ENCODE measurements around the gene MUCL3.

DNA sequence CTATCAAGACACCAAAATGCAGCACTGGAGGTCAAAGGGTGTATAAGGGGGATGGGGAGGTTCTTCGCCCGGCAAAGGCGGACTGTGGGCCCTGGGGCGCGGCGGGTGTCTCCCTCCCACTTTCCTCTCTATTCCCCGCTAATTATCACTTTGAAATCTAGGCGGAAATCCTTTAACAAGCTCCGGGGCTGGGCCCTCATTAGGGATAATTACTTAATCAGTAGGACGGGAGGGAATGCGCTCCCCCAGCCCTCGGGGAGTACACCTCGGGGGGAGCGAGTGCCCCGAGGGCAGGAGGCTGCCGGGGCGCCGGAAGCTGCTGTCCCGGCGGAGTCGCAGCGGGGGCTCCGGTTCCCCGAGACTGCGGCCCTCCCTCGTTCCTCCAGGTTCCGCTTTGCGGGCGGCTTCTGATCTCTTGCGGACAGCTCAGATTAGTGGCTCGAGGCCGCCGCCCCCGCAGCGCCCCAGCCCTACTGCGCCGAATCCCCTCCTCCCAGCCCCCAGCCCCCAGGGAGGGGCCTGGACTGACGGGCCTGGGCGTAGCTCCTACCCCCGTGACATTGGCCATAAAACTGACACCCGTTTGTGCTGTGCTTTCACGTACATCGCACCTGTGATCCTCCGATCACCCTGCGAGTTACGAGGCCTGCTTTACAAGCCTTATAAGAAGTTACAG lies 14.7 kb downstream of the MUCL3 start:
- TF ChIP-seq, protein P1, sequence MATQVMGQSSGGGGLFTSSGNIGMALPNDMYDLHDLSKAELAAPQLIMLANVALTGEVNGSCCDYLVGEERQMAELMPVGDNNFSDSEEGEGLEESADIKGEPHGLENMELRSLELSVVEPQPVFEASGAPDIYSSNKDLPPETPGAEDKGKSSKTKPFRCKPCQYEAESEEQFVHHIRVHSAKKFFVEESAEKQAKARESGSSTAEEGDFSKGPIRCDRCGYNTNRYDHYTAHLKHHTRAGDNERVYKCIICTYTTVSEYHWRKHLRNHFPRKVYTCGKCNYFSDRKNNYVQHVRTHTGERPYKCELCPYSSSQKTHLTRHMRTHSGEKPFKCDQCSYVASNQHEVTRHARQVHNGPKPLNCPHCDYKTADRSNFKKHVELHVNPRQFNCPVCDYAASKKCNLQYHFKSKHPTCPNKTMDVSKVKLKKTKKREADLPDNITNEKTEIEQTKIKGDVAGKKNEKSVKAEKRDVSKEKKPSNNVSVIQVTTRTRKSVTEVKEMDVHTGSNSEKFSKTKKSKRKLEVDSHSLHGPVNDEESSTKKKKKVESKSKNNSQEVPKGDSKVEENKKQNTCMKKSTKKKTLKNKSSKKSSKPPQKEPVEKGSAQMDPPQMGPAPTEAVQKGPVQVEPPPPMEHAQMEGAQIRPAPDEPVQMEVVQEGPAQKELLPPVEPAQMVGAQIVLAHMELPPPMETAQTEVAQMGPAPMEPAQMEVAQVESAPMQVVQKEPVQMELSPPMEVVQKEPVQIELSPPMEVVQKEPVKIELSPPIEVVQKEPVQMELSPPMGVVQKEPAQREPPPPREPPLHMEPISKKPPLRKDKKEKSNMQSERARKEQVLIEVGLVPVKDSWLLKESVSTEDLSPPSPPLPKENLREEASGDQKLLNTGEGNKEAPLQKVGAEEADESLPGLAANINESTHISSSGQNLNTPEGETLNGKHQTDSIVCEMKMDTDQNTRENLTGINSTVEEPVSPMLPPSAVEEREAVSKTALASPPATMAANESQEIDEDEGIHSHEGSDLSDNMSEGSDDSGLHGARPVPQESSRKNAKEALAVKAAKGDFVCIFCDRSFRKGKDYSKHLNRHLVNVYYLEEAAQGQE (IDR thresholded peaks at IDR 0.05; ENCODE audit: low read depth, low read length): no peak
- peak; percentile 88; the same call in 1 of the 2 replicates for TF ChIP-seq TAF1 (IDR thresholded peaks at IDR 0.05; ENCODE audit: borderline replicate concordance, low read depth, low read length)
- no peak for TF ChIP-seq POLR2AphosphoS5 (IDR thresholded peaks at IDR 0.05; ENCODE audit: low read depth, low read length)
- TF ChIP-seq MXI1 (IDR thresholded peaks at IDR 0.05; ENCODE audit: low read depth, low read length): no peak
- no peak for TF ChIP-seq SIN3A (IDR thresholded peaks at IDR 0.05; ENCODE audit: borderline replicate concordance, low read depth, low read length)
- TF ChIP-seq, protein P2, sequence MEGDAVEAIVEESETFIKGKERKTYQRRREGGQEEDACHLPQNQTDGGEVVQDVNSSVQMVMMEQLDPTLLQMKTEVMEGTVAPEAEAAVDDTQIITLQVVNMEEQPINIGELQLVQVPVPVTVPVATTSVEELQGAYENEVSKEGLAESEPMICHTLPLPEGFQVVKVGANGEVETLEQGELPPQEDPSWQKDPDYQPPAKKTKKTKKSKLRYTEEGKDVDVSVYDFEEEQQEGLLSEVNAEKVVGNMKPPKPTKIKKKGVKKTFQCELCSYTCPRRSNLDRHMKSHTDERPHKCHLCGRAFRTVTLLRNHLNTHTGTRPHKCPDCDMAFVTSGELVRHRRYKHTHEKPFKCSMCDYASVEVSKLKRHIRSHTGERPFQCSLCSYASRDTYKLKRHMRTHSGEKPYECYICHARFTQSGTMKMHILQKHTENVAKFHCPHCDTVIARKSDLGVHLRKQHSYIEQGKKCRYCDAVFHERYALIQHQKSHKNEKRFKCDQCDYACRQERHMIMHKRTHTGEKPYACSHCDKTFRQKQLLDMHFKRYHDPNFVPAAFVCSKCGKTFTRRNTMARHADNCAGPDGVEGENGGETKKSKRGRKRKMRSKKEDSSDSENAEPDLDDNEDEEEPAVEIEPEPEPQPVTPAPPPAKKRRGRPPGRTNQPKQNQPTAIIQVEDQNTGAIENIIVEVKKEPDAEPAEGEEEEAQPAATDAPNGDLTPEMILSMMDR (IDR thresholded peaks at IDR 0.05): no peak
- no peak for TF ChIP-seq YY1 (IDR thresholded peaks at IDR 0.05; ENCODE audit: low read depth)
- no peak for TF ChIP-seq RFX5 (IDR thresholded peaks at IDR 0.05; ENCODE audit: low read length)
- TF ChIP-seq EP300 (IDR thresholded peaks at IDR 0.05; ENCODE audit: borderline replicate concordance in 1 of 2, low read depth in 1 of 2, low read length in 1 of 2): no peak
- no peak for TF ChIP-seq CHD2 (IDR thresholded peaks at IDR 0.05; ENCODE audit: low read length, partially characterized antibody)
- TF ChIP-seq, protein P3, sequence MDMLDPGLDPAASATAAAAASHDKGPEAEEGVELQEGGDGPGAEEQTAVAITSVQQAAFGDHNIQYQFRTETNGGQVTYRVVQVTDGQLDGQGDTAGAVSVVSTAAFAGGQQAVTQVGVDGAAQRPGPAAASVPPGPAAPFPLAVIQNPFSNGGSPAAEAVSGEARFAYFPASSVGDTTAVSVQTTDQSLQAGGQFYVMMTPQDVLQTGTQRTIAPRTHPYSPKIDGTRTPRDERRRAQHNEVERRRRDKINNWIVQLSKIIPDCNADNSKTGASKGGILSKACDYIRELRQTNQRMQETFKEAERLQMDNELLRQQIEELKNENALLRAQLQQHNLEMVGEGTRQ (IDR thresholded peaks at IDR 0.05; ENCODE audit: borderline replicate concordance, low read depth, low read length): no peak
- TF ChIP-seq JUND (IDR thresholded peaks at IDR 0.05): no peak
